ENCODE results near the gene EXOC6B.

GRCh38 chr2:72233211-72233610 lies 592.6 kb downstream of the EXOC6B start:
- no peak for TF ChIP-seq CTCF (IDR thresholded peaks at IDR 0.05)
- no peak for TF ChIP-seq POLR2A (IDR thresholded peaks at IDR 0.05)

Data from esophagus squamous epithelium (tissue), 4 donors.